ENCODE measurements around the gene SLC30A2. TPM values are rescaled to one million over a fixed set of nuclear protein-coding genes. Genes with fewer than 3 reads are reported as not detected.

Gene SLC30A2
- polyA plus RNA-seq, 1 donor (not counting 4 experiments of a cell fraction or from before 2014, with no cell fraction given): not detected

GRCh38 chr1:26083208-26083607 lies 37.3 kb upstream of the SLC30A2 start:
- no peak overlapping the region for H3K27ac ChIP-seq (ENCODE audit: control insufficient read depth, insufficient read depth, low read length)
- dilution Hi-C loops (cut with MboI; ENCODE audit: extremely low pct_ligation_motif_present, low sequenced_read_pairs): no loop called here
- no peak for DNase-seq (ENCODE audit: low read depth, low spot score)
- H3K9me3 ChIP-seq (ENCODE audit: control insufficient read depth, low read depth, low read length): no peaks in the 10 kb centered on the region
- H2AFZ ChIP-seq (ENCODE audit: control insufficient read depth, low read length): no peak overlapping the region
- no peaks in the 10 kb centered on the region for H3K9me1 ChIP-seq (ENCODE audit: control insufficient read depth, extremely low read depth, insufficient read depth, low read length)
- no peaks in the 10 kb centered on the region for H3K36me3 ChIP-seq (ENCODE audit: control insufficient read depth in 2 of 2, extremely low read depth in 1 of 2, insufficient read depth in 2 of 2, low read length in 2 of 2)
- no peak overlapping the region for H3K9ac ChIP-seq (ENCODE audit: control insufficient read depth, extremely low read depth, insufficient read depth, low read length)
- H3K27me3 ChIP-seq (ENCODE audit: control insufficient read depth, extremely low read depth, insufficient read depth, low read length): no peaks in the 10 kb centered on the region
- H3K79me2 ChIP-seq (ENCODE audit: control insufficient read depth, insufficient read depth, low read length): no peaks in the 10 kb centered on the region
- no peaks in the 10 kb centered on the region for H4K20me1 ChIP-seq (ENCODE audit: control insufficient read depth, extremely low read depth, insufficient read depth, low read length)
- H3K4me3 ChIP-seq (ENCODE audit: control insufficient read depth in 2 of 3, extremely low read depth in 1 of 3, insufficient read depth in 2 of 3, low read depth in 1 of 3, low read length in 3 of 3): no peak overlapping the region
- H3K4me1 ChIP-seq (ENCODE audit: control insufficient read depth, extremely low read depth, insufficient read depth, low read length): peaks cover 4% of the 10 kb centered on the region
- peak; percentile 13 for FAIRE-seq
- TF ChIP-seq CTCF (optimal IDR thresholded peaks at IDR 0.05 in 1 of 3, IDR thresholded peaks at IDR 0.05 in 1 of 3, conservative IDR thresholded peaks at IDR 0.05 in 1 of 3; ENCODE audit: extremely low read depth in 1 of 3, insufficient read depth in 2 of 3, low read length in 3 of 3) (no peak), EZH2 (IDR thresholded peaks at IDR 0.05; ENCODE audit: low read length) (no peak)
- H3K4me2 ChIP-seq (ENCODE audit: control insufficient read depth, extremely low read depth, insufficient read depth, low read depth, low read length): peak overlapping the region; percentile 16

- Histone ChIP-seq H3K9me3 (ENCODE audit: control insufficient read depth, low read depth, low read length) (no peaks in the 10 kb centered on the region), H3K4me3 (ENCODE audit: control insufficient read depth in 2 of 3, extremely low read depth in 1 of 3, insufficient read depth in 2 of 3, low read depth in 1 of 3, low read length in 3 of 3) (no peak overlapping the region), H3K9ac (ENCODE audit: control insufficient read depth, extremely low read depth, insufficient read depth, low read length) (no peak overlapping the region), H3K4me1 (ENCODE audit: control insufficient read depth, extremely low read depth, insufficient read depth, low read length) (peaks cover 4% of the 10 kb centered on the region), H3K9me1 (ENCODE audit: control insufficient read depth, extremely low read depth, insufficient read depth, low read length) (no peaks in the 10 kb centered on the region), H3K36me3 (ENCODE audit: control insufficient read depth in 2 of 2, extremely low read depth in 1 of 2, insufficient read depth in 2 of 2, low read length in 2 of 2) (no peaks in the 10 kb centered on the region), H3K27ac (ENCODE audit: control insufficient read depth, insufficient read depth, low read length) (no peak overlapping the region), H3K4me2 (ENCODE audit: control insufficient read depth, extremely low read depth, insufficient read depth, low read depth, low read length) (no peak overlapping the region), H3K79me2 (ENCODE audit: control insufficient read depth, insufficient read depth, low read length) (no peaks in the 10 kb centered on the region), H3K27me3 (ENCODE audit: control insufficient read depth, extremely low read depth, insufficient read depth, low read length) (no peaks in the 10 kb centered on the region), H2AFZ (ENCODE audit: control insufficient read depth, low read length) (no peak overlapping the region), H4K20me1 (ENCODE audit: control insufficient read depth, extremely low read depth, insufficient read depth, low read length) (no peaks in the 10 kb centered on the region)
- DNase-seq (ENCODE audit: low read depth, low spot score): no peak
- no peak for FAIRE-seq
- TF ChIP-seq CTCF (optimal IDR thresholded peaks at IDR 0.05 in 1 of 3, IDR thresholded peaks at IDR 0.05 in 1 of 3, conservative IDR thresholded peaks at IDR 0.05 in 1 of 3; ENCODE audit: extremely low read depth in 1 of 3, insufficient read depth in 2 of 3, low read length in 3 of 3) (no peak), EZH2 (IDR thresholded peaks at IDR 0.05; ENCODE audit: low read length) (no peak)
- dilution Hi-C loops (cut with MboI; ENCODE audit: extremely low pct_ligation_motif_present, low sequenced_read_pairs): no loop called here
Measured at GRCh38 chr1:26082020-26082350, 36.1 kb upstream of the SLC30A2 start.

All from keratinocyte (primary cell).